Left renal pelvis (tissue), 4 donors: ENCODE measurements around the gene PARD3. TPM values are rescaled to one million over a fixed set of nuclear protein-coding genes. Genes with fewer than 3 reads are reported as not detected.

Experiments
- DNase-seq, 4 donors: peaks; one replicate each; pipeline ENCODE4 v3.0.0-alpha.2; 2013; ENCODE audit warnings: low read depth in 4 of 4, low spot score in 3 of 4
- polyA plus RNA-seq, 4 donors: library from polyadenylated mRNA; unstranded; fragments of 120-200 nt; gene quantifications; one replicate each; pipeline ENCODE4 v1.2.1, GENCODE V29; 2013; ENCODE audit not compliant: insufficient read length in 4 of 4

PARD3 gene
- polyA plus RNA-seq, 4 donors = 56.7 to 75.5 (median 69.4) TPM

GRCh38 chr10:34699904-34700517, 115.1 kb downstream of the PARD3 start:
- no peak for DNase-seq

- DNase-seq = no peak
Measured at GRCh38 chr10:34698979-34699378, 116.1 kb downstream of the PARD3 start.

GRCh38 chr10:34698248-34698831, 116.8 kb downstream of the PARD3 start:
- DNase-seq = no peak

GRCh38 chr10:34697351-34698247, 117.5 kb downstream of the PARD3 start:
- DNase-seq = peak in 2 of 4 donors; percentile 34 to 41

- no peak for DNase-seq
Measured at GRCh38 chr10:34696423-34696822, 118.7 kb downstream of the PARD3 start.

GRCh38 chr10:34690383-34691049, 124.6 kb downstream of the PARD3 start:
- no peak for DNase-seq

- DNase-seq = no peak
Measured at GRCh38 chr10:34689053-34689452, 126.0 kb downstream of the PARD3 start.

- DNase-seq = no peak
Measured at GRCh38 chr10:34687434-34688210, 127.5 kb downstream of the PARD3 start.

- DNase-seq = no peak
Measured at GRCh38 chr10:34682580-34682979, 132.5 kb downstream of the PARD3 start.

- no peak for DNase-seq
Measured at GRCh38 chr10:34681933-34682332, 133.2 kb downstream of the PARD3 start.

GRCh38 chr10:34679177-34679576, 135.9 kb downstream of the PARD3 start:
- no peak for DNase-seq

- DNase-seq = no peak
Measured at GRCh38 chr10:34677591-34677990, 137.5 kb downstream of the PARD3 start.

GRCh38 chr10:34677132-34677531, 138.0 kb downstream of the PARD3 start:
- DNase-seq = no peak

- no peak for DNase-seq
Measured at GRCh38 chr10:34674176-34674575, 140.9 kb downstream of the PARD3 start.

GRCh38 chr10:34670081-34670480, 145.0 kb downstream of the PARD3 start:
- no peak for DNase-seq

GRCh38 chr10:34669079-34669478, 146.0 kb downstream of the PARD3 start:
- no peak for DNase-seq

- DNase-seq = no peak
Measured at GRCh38 chr10:34667177-34667576, 147.9 kb downstream of the PARD3 start.

- DNase-seq = peak; percentile 50 to 78 (median 64)
Measured at GRCh38 chr10:34666008-34666704, 148.9 kb downstream of the PARD3 start.

GRCh38 chr10:34664706-34665105, 150.4 kb downstream of the PARD3 start:
- no peak for DNase-seq

- DNase-seq = no peak
Measured at GRCh38 chr10:34661580-34661979, 153.5 kb downstream of the PARD3 start.
